Neural progenitor cell (in vitro differentiated cells): ENCODE measurements around the gene HSPA2. TPM values are rescaled to one million over a fixed set of nuclear protein-coding genes. Genes with fewer than 3 reads are reported as not detected.
"Not testable (repeated sequence)": the region's sequence is repeated elsewhere in the genome, so short reads cannot be mapped to it uniquely, and the experiment has no call there.

Experiments
- DNase-seq: peaks from one replicate; pipeline ENCODE4 v3.0.0-alpha.2; 2016; ENCODE audit warnings: low spot score
- H2AFZ ChIP-seq: fragments of 200-600 bp; sonication (generic); replicated peaks from 2 replicates; pipeline ENCODE4 v1.6.1; 2016; ENCODE audit warnings: antibody characterized with exemption
- H3F3A ChIP-seq: fragments of 200-600 bp; sonication (generic); 2 replicates; pipeline ENCODE4 v1.6.1; 2016; ENCODE audit warnings: antibody characterized with exemption, low read depth
- H3K27ac ChIP-seq: fragments of 200-600 bp; sonication (generic); 2 replicates; pipeline ENCODE4 v1.5.1; 2016; ENCODE audit warnings: mild to moderate bottlenecking
- H3K27me3 ChIP-seq: fragments of 200-600 bp; sonication (generic); 2 replicates; pipeline ENCODE4 v1.6.1; 2016; ENCODE audit warnings: mild to moderate bottlenecking, moderate library complexity
- H3K36me3 ChIP-seq: fragments of 200-600 bp; sonication (generic); 2 replicates; pipeline ENCODE4 v1.5.1; 2016
- H3K4me1 ChIP-seq: fragments of 200-600 bp; sonication (generic); 2 replicates; pipeline ENCODE4 v1.6.1; 2016; ENCODE audit warnings: mixed run types
- H3K4me2 ChIP-seq: fragments of 200-600 bp; sonication (generic); 2 replicates; pipeline ENCODE4 v1.6.1; 2016
- H3K4me3 ChIP-seq: fragments of 200-600 bp; sonication (generic); 2 replicates; pipeline ENCODE4 v1.5.1; 2016
- H3K79me2 ChIP-seq: fragments of 200-600 bp; sonication (generic); 2 replicates; pipeline ENCODE4 v1.6.1; 2016; ENCODE audit warnings: low read depth
- H3K9ac ChIP-seq: fragments of 200-600 bp; sonication (generic); 2 replicates; pipeline ENCODE4 v1.6.1; 2016
- H3K9me3 ChIP-seq: fragments of 200-600 bp; sonication (generic); 2 replicates; pipeline ENCODE4 v1.5.1; 2016; ENCODE audit warnings: low read depth
- H4K20me1 ChIP-seq: fragments of 200-600 bp; sonication (generic); 2 replicates; pipeline ENCODE4 v1.6.1; 2016; ENCODE audit warnings: low read depth
- H3K27ac Mint-ChIP-seq: 3 replicates; pipeline ENCODE4 v1.8.0; 2021; ENCODE audit warnings: mixed read lengths
- H3K27me3 Mint-ChIP-seq: 2 replicates; pipeline ENCODE4 v1.8.0; 2022; ENCODE audit warnings: low read depth, mild to moderate bottlenecking, inconsistent platforms, moderate library complexity, mixed read lengths; ENCODE audit not compliant: insufficient read depth
- H3K36me3 Mint-ChIP-seq: 3 replicates; pipeline ENCODE4 v1.8.0; 2021; ENCODE audit warnings: mixed read lengths
- H3K4me1 Mint-ChIP-seq: 3 replicates; pipeline ENCODE4 v1.8.0; 2021; ENCODE audit warnings: mixed read lengths
- H3K4me3 Mint-ChIP-seq: 3 replicates; pipeline ENCODE4 v1.8.0; 2021; ENCODE audit warnings: mild to moderate bottlenecking, moderate library complexity, mixed read lengths
- H3K9me3 Mint-ChIP-seq: 3 replicates; pipeline ENCODE4 v1.8.0; 2020; ENCODE audit warnings: mixed read lengths
- EZH2 ChIP-seq: fragments of 200-600 bp; sonication (generic); IDR thresholded peaks from 2 replicates; pipeline ENCODE4 v1.6.1; 2017; ENCODE audit warnings: antibody characterized with exemption, mild to moderate bottlenecking, moderate library complexity
- EZH2phosphoT487 ChIP-seq: fragments of 200-600 bp; sonication (generic); IDR thresholded peaks from 2 replicates; pipeline ENCODE4 v1.6.1; 2017; ENCODE audit warnings: antibody characterized with exemption
- total RNA-seq: library from RNA; depleted of rRNA; stranded (reverse); fragments of >200 nt; gene quantifications from 2 replicates; pipeline ENCODE4 v1.2.3, GENCODE V29; 2015; ENCODE audit warnings: low replicate concordance
- TF ChIP-seq, protein P1 (sequence below): fragments of 200-600 bp; sonication (generic); IDR thresholded peaks from 2 replicates; pipeline ENCODE4 v1.5.1; 2017; ENCODE audit warnings: antibody characterized with exemption, mild to moderate bottlenecking

HSPA2 gene
- total RNA-seq, 1 donor from 2014 or later, result 5.5 TPM

DNA sequence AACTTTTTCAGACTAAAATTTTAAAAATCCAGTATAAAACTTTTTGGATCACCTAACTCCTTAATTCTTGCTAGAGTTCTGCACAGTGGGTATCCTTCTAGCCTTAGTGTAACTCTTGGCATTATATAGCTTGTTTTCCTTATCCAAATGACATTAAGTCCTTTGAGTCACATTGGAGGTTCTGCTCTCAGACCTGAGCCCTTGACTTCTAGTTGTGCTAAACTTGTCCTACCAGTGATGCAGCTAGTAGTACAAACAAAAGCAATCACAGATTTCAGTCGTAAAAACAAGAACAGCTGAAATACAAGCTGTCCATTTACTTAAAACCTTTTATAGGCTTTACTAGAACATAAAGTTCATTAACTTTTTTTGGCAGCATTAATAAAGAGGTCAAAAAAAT, 25.5 kb upstream of the HSPA2 start:
- peaks cover 6% of the 10 kb centered on the region for H3F3A ChIP-seq
- no peaks in the 10 kb centered on the region for H3K36me3 ChIP-seq
- Mint-ChIP-seq H3K9me3 (no peaks in the 10 kb centered on the region), H3K4me3 (no peak overlapping the region), H3K27ac (no peak overlapping the region), H3K36me3 (no peaks in the 10 kb centered on the region), H3K27me3 (peaks cover 2% of the 10 kb centered on the region), H3K4me1 (peaks cover 7% of the 10 kb centered on the region)
- DNase-seq, result no peak
- H3K27ac ChIP-seq, result no peak overlapping the region
- no peak overlapping the region for H2AFZ ChIP-seq
- no peak overlapping the region for H3K4me2 ChIP-seq
- H3K4me3 ChIP-seq, result no peak overlapping the region
- H3K79me2 ChIP-seq, result peaks cover 99% of the 10 kb centered on the region
- no peaks in the 10 kb centered on the region for H3K27me3 ChIP-seq
- peaks cover 50% of the 10 kb centered on the region for H4K20me1 ChIP-seq
- no peak overlapping the region for H3K9ac ChIP-seq
- TF ChIP-seq EZH2phosphoT487, result no peak
- TF ChIP-seq EZH2, result no peak
- TF ChIP-seq, protein P1, sequence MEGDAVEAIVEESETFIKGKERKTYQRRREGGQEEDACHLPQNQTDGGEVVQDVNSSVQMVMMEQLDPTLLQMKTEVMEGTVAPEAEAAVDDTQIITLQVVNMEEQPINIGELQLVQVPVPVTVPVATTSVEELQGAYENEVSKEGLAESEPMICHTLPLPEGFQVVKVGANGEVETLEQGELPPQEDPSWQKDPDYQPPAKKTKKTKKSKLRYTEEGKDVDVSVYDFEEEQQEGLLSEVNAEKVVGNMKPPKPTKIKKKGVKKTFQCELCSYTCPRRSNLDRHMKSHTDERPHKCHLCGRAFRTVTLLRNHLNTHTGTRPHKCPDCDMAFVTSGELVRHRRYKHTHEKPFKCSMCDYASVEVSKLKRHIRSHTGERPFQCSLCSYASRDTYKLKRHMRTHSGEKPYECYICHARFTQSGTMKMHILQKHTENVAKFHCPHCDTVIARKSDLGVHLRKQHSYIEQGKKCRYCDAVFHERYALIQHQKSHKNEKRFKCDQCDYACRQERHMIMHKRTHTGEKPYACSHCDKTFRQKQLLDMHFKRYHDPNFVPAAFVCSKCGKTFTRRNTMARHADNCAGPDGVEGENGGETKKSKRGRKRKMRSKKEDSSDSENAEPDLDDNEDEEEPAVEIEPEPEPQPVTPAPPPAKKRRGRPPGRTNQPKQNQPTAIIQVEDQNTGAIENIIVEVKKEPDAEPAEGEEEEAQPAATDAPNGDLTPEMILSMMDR, result no peak
- H3K9me3 ChIP-seq, result no peaks in the 10 kb centered on the region
- no peaks in the 10 kb centered on the region for H3K4me1 ChIP-seq

DNA sequence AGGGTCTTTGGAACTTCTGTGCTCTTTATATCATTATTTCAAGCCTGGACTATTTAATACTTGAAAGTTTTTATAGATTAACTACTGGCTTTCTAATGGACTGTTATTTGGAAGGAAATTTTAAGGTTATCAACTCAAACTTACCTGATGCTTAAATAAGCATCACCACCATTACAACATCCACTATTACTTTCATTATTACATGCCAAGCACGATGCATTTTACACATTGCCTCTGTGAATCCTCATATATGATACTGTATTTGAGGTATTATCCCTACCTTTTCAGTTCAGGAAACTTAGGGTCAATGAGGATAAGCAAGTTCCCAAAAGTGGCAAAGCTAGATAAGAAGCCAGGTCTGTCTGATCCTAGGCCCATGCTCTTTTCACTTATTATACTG, 23.6 kb upstream of the HSPA2 start:
- Mint-ChIP-seq H3K27me3 (peaks cover 2% of the 10 kb centered on the region), H3K4me1 (no peaks in the 10 kb centered on the region), H3K9me3 (no peaks in the 10 kb centered on the region), H3K27ac (no peak overlapping the region), H3K4me3 (no peak overlapping the region), H3K36me3 (no peaks in the 10 kb centered on the region)
- no peak for DNase-seq
- Histone ChIP-seq H3K27me3 (no peaks in the 10 kb centered on the region), H3F3A (peaks cover under 1% of the 10 kb centered on the region), H3K4me3 (no peak overlapping the region), H4K20me1 (peaks cover 37% of the 10 kb centered on the region), H3K27ac (no peak overlapping the region), H2AFZ (no peak overlapping the region), H3K4me1 (no peaks in the 10 kb centered on the region), H3K79me2 (peaks cover 90% of the 10 kb centered on the region), H3K4me2 (no peak overlapping the region), H3K9ac (no peak overlapping the region), H3K36me3 (no peaks in the 10 kb centered on the region), H3K9me3 (no peaks in the 10 kb centered on the region)
- no peak for TF ChIP-seq EZH2
- TF ChIP-seq, protein P1, result no peak

DNA sequence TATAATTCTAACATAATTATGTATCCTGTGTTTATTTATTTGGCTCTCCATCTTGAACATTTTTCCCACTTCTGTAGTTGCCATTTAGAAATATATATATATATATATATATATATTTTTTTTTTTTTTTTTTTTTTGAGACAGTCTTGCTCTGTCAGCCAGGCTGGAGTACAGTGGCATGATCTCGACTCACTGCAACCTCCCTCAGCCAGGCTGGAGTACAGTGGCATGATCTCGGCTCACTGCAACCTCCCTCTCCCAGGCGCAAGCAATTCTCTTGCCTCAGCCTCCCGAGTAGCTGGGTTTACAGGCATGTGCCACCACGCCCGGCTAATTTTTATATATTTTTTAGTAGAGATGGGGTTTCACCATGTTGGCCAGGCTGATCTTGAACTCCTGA, 22.9 kb upstream of the HSPA2 start:
- not testable (repeated sequence) for H3F3A ChIP-seq, H3K27me3 Mint-ChIP-seq, H3K36me3 ChIP-seq, H3K9ac ChIP-seq, H3K4me1 Mint-ChIP-seq, H3K9me3 Mint-ChIP-seq, H3K27me3 ChIP-seq, H3K4me3 ChIP-seq, H3K36me3 Mint-ChIP-seq, H3K4me2 ChIP-seq, H3K27ac Mint-ChIP-seq, DNase-seq, H3K4me3 Mint-ChIP-seq, H3K4me1 ChIP-seq, H3K27ac ChIP-seq, H3K9me3 ChIP-seq, H2AFZ ChIP-seq
- Histone ChIP-seq H3K79me2 (peaks cover 83% of the 10 kb centered on the region), H4K20me1 (peaks cover 41% of the 10 kb centered on the region)

DNA sequence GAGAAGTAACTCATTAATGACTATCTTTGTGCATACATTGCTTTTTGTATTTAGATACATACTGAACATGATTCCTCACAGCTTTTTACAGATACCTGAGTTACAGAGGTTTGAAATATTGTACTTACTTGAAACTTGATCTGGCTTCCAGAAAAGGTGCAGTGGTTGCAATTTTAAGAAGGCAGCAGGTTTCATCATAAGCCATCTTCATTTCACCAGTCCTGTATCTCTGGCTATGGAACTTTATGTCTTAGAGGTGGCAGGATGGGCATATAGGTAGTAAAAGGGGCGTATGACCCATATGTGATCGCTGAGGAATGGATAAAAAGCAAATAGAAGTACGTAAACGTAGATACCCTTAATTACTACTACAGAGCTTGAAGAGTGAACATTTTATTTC, 22.3 kb upstream of the HSPA2 start:
- Histone ChIP-seq H3K36me3 (no peaks in the 10 kb centered on the region), H3K27me3 (no peaks in the 10 kb centered on the region), H3K4me1 (no peaks in the 10 kb centered on the region), H3K9ac (no peak overlapping the region), H3K4me3 (no peak overlapping the region), H3F3A (peaks cover 8% of the 10 kb centered on the region), H3K27ac (no peak overlapping the region), H3K79me2 (peaks cover 78% of the 10 kb centered on the region), H2AFZ (no peak overlapping the region), H4K20me1 (peaks cover 38% of the 10 kb centered on the region), H3K4me2 (no peak overlapping the region), H3K9me3 (no peaks in the 10 kb centered on the region)
- no peak for DNase-seq
- Mint-ChIP-seq H3K27me3 (peaks cover 2% of the 10 kb centered on the region), H3K4me1 (no peaks in the 10 kb centered on the region), H3K9me3 (no peaks in the 10 kb centered on the region), H3K4me3 (no peak overlapping the region), H3K27ac (no peak overlapping the region), H3K36me3 (no peaks in the 10 kb centered on the region)
- TF ChIP-seq EZH2, result no peak
- TF ChIP-seq EZH2phosphoT487, result no peak
- TF ChIP-seq, protein P1, result no peak
